SK-N-SH treated with all-trans-retinoic acid at 6 μM for 48 hours (cell line): ENCODE results near the gene P2RY10.

Experiments
- ATAC-seq: fragments of 200-7000 bp; cut with Tn5 transposase; 3 replicates; pipeline ENCODE4 v1.9.1; 2020; ENCODE audit warnings: mild to moderate bottlenecking, moderate library complexity
- ARNTL ChIP-seq: fragments of 450-650 bp; formaldehyde crosslinking; IDR thresholded peaks from 2 replicates; pipeline ENCODE4 v1.5.0; 2020; ENCODE audit warnings: low read depth, mild to moderate bottlenecking, moderate library complexity, borderline replicate concordance
- BACH2 ChIP-seq: fragments of 250-450 bp; sonication (Bioruptor Pico); IDR thresholded peaks from 2 replicates; pipeline ENCODE4 v1.9.0; 2021; ENCODE audit warnings: mild to moderate bottlenecking, borderline replicate concordance
- ESRRG ChIP-seq: fragments of 250-450 bp; sonication (Bioruptor Pico); IDR thresholded peaks from 2 replicates; pipeline ENCODE4 v1.6.1; 2021; ENCODE audit warnings: mild to moderate bottlenecking
- GLIS3 ChIP-seq: fragments of 250-450 bp; sonication (Bioruptor Pico); IDR thresholded peaks from 2 replicates; pipeline ENCODE4 v1.5.0; 2020; ENCODE audit warnings: mild to moderate bottlenecking, moderate library complexity
- ISL1 ChIP-seq: fragments of 250-450 bp; sonication (Bioruptor Pico); IDR thresholded peaks from 2 replicates; pipeline ENCODE4 v2.1.2; 2022; ENCODE audit warnings: mild to moderate bottlenecking, moderate library complexity
- OSR1 ChIP-seq: fragments of 250-450 bp; sonication (Bioruptor Pico); IDR thresholded peaks from 2 replicates; pipeline ENCODE4 v1.8.0; 2022; ENCODE audit warnings: moderate library complexity, mild to moderate bottlenecking, inconsistent platforms
- PATZ1 ChIP-seq: fragments of 250-450 bp; sonication (Bioruptor Pico); IDR thresholded peaks from 2 replicates; pipeline ENCODE4 v1.8.0; 2020; ENCODE audit warnings: mild to moderate bottlenecking, moderate library complexity, borderline replicate concordance
- PPARA ChIP-seq: fragments of 250-450 bp; sonication (Bioruptor Pico); IDR thresholded peaks from 2 replicates; pipeline ENCODE4 v1.5.0; 2020; ENCODE audit warnings: mild to moderate bottlenecking, borderline replicate concordance
- RARB ChIP-seq: fragments of 250-450 bp; sonication (Bioruptor Pico); IDR thresholded peaks from 2 replicates; pipeline ENCODE4 v1.8.0; 2021; ENCODE audit warnings: mild to moderate bottlenecking, moderate library complexity
- SNAI2 ChIP-seq: fragments of 250-450 bp; sonication (Bioruptor Pico); IDR thresholded peaks from 2 replicates; pipeline ENCODE4 v1.5.0; 2020; ENCODE audit warnings: mild to moderate bottlenecking, moderate library complexity
- TCF4 ChIP-seq: fragments of 250-450 bp; sonication (Bioruptor Pico); IDR thresholded peaks from 2 replicates; pipeline ENCODE4 v1.8.0; 2021; ENCODE audit warnings: mild to moderate bottlenecking, moderate library complexity, borderline replicate concordance
- TOX ChIP-seq: fragments of 250-450 bp; sonication (Bioruptor Pico); IDR thresholded peaks from 2 replicates; pipeline ENCODE4 v1.8.0; 2021; ENCODE audit warnings: mild to moderate bottlenecking, moderate library complexity, borderline replicate concordance
- ZC3H10 ChIP-seq: fragments of 250-450 bp; sonication (Bioruptor Pico); IDR thresholded peaks from 2 replicates; pipeline ENCODE4 v1.5.1; 2021; ENCODE audit warnings: mild to moderate bottlenecking, moderate library complexity
- ZFP3 ChIP-seq: fragments of 250-450 bp; sonication (Bioruptor Pico); IDR thresholded peaks from 2 replicates; pipeline ENCODE4 v1.5.0; 2020; ENCODE audit warnings: mild to moderate bottlenecking, moderate library complexity
- ZFP30 ChIP-seq: fragments of 450-650 bp; formaldehyde crosslinking; IDR thresholded peaks from 2 replicates; pipeline ENCODE4 v1.5.0; 2022; ENCODE audit warnings: mild to moderate bottlenecking, moderate library complexity
- ZNF565 ChIP-seq: fragments of 450-650 bp; formaldehyde crosslinking; conservative IDR thresholded peaks from 2 replicates; pipeline ENCODE4 v1.5.0; 2020; ENCODE audit warnings: low read depth, mild to moderate bottlenecking, moderate library complexity
- ZNF70 ChIP-seq: fragments of 450-650 bp; formaldehyde crosslinking; IDR thresholded peaks from 2 replicates; pipeline ENCODE4 v1.5.0; 2020; ENCODE audit warnings: mild to moderate bottlenecking, moderate library complexity
- ZNF8 ChIP-seq: fragments of 450-650 bp; formaldehyde crosslinking; IDR thresholded peaks from 2 replicates; pipeline ENCODE4 v1.5.0; 2020; ENCODE audit warnings: mild to moderate bottlenecking, moderate library complexity
- TF ChIP-seq, protein P1 (sequence below): fragments of 250-450 bp; sonication (Bioruptor Pico); IDR thresholded peaks from 2 replicates; pipeline ENCODE4 v1.5.0; 2020; ENCODE audit warnings: mild to moderate bottlenecking, moderate library complexity
- TF ChIP-seq, protein P2 (sequence below): fragments of 250-450 bp; sonication (Bioruptor Pico); IDR thresholded peaks from 2 replicates; pipeline ENCODE4 v1.8.0; 2021; ENCODE audit warnings: low read depth, mild to moderate bottlenecking, moderate library complexity, borderline replicate concordance
- TF ChIP-seq, protein P3 (sequence below): fragments of 250-450 bp; sonication (Bioruptor Pico); IDR thresholded peaks from 2 replicates; pipeline ENCODE4 v1.5.1; 2021; ENCODE audit warnings: mild to moderate bottlenecking, moderate library complexity

Gene P2RY10

GRCh38 chrX:78950009-78950835, 5.0 kb downstream of the P2RY10 start (continued):
- TF ChIP-seq PATZ1, result no peak
- no peak for TF ChIP-seq ZNF565
- TF ChIP-seq ESRRG (CRISPR knock-in tag), result no peak
- no peak for TF ChIP-seq ZNF8 (CRISPR knock-in tag)
- no peak for TF ChIP-seq OSR1 (CRISPR knock-in tag)
- TF ChIP-seq ZNF70 (CRISPR knock-in tag), result no peak
- no peak for TF ChIP-seq RARB (CRISPR knock-in tag)

- TF ChIP-seq BACH2 (CRISPR knock-in tag) (no peak), ESRRG (CRISPR knock-in tag) (no peak), ZNF70 (CRISPR knock-in tag) (no peak), ZNF565 (no peak), TCF4 (CRISPR knock-in tag) (no peak), ARNTL (no peak), PPARA (CRISPR knock-in tag) (no peak), GLIS3 (CRISPR knock-in tag) (no peak), ZFP30 (CRISPR knock-in tag) (no peak), ISL1 (no peak), OSR1 (CRISPR knock-in tag) (no peak), ZC3H10 (no peak), ZNF8 (CRISPR knock-in tag) (no peak), SNAI2 (CRISPR knock-in tag) (no peak), RARB (CRISPR knock-in tag) (no peak), ZFP3 (CRISPR knock-in tag) (no peak)
- TF ChIP-seq, protein P1, sequence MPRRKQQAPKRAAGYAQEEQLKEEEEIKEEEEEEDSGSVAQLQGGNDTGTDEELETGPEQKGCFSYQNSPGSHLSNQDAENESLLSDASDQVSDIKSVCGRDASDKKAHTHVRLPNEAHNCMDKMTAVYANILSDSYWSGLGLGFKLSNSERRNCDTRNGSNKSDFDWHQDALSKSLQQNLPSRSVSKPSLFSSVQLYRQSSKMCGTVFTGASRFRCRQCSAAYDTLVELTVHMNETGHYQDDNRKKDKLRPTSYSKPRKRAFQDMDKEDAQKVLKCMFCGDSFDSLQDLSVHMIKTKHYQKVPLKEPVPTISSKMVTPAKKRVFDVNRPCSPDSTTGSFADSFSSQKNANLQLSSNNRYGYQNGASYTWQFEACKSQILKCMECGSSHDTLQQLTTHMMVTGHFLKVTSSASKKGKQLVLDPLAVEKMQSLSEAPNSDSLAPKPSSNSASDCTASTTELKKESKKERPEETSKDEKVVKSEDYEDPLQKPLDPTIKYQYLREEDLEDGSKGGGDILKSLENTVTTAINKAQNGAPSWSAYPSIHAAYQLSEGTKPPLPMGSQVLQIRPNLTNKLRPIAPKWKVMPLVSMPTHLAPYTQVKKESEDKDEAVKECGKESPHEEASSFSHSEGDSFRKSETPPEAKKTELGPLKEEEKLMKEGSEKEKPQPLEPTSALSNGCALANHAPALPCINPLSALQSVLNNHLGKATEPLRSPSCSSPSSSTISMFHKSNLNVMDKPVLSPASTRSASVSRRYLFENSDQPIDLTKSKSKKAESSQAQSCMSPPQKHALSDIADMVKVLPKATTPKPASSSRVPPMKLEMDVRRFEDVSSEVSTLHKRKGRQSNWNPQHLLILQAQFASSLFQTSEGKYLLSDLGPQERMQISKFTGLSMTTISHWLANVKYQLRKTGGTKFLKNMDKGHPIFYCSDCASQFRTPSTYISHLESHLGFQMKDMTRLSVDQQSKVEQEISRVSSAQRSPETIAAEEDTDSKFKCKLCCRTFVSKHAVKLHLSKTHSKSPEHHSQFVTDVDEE, result no peak
- TF ChIP-seq, protein P2, sequence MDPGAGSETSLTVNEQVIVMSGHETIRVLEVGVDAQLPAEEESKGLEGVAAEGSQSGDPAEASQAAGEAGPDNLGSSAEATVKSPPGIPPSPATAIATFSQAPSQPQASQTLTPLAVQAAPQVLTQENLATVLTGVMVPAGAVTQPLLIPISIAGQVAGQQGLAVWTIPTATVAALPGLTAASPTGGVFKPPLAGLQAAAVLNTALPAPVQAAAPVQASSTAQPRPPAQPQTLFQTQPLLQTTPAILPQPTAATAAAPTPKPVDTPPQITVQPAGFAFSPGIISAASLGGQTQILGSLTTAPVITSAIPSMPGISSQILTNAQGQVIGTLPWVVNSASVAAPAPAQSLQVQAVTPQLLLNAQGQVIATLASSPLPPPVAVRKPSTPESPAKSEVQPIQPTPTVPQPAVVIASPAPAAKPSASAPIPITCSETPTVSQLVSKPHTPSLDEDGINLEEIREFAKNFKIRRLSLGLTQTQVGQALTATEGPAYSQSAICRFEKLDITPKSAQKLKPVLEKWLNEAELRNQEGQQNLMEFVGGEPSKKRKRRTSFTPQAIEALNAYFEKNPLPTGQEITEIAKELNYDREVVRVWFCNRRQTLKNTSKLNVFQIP, result no peak
- TF ChIP-seq, protein P3, sequence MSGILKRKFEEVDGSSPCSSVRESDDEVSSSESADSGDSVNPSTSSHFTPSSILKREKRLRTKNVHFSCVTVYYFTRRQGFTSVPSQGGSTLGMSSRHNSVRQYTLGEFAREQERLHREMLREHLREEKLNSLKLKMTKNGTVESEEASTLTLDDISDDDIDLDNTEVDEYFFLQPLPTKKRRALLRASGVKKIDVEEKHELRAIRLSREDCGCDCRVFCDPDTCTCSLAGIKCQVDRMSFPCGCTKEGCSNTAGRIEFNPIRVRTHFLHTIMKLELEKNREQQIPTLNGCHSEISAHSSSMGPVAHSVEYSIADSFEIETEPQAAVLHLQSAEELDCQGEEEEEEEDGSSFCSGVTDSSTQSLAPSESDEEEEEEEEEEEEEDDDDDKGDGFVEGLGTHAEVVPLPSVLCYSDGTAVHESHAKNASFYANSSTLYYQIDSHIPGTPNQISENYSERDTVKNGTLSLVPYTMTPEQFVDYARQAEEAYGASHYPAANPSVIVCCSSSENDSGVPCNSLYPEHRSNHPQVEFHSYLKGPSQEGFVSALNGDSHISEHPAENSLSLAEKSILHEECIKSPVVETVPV (CRISPR knock-in tag), result no peak
- no peak for ATAC-seq
Measured at GRCh38 chrX:78957049-78957767, 12.0 kb downstream of the P2RY10 start.

DNA sequence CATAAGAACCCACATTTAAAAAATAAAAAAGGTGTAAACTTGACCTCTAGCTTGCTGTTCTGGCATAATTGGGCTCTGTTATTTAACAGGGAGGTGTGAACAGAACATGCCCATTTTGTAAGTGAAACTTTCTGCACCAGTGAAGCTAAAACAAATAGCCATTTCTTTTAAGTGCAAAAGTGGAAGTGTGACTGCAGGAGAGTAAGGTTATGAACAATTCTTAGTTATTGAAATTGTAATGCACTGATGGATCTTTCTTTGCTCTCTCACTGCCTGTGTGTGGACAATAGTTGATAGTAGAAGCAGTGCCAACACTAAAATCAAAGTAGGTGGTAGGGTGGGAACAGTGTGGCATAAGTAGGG, 12.6 kb downstream of the P2RY10 start:
- ATAC-seq, result no peak

More for the DNA sequence above, 12.6 kb downstream of the P2RY10 start:
- no peak for TF ChIP-seq ZFP30 (CRISPR knock-in tag)
- no peak for TF ChIP-seq PATZ1
- no peak for TF ChIP-seq OSR1 (CRISPR knock-in tag)
- TF ChIP-seq ZFP3 (CRISPR knock-in tag), result no peak
- TF ChIP-seq PPARA (CRISPR knock-in tag), result no peak
- no peak for TF ChIP-seq ARNTL
- no peak for TF ChIP-seq ZNF70 (CRISPR knock-in tag)
- no peak for TF ChIP-seq TOX (CRISPR knock-in tag)
